Stimulated activated CD8-positive, alpha-beta memory T cell treated with anti-CD3 and anti-CD28 coated beads, Interleukin-12 subunit alpha, Interleukin-12 subunit beta, amount 100 ng/mL, for 4 hours (primary cell): Measurements from ENCODE around the gene NBEA.
"Not testable (repeated sequence)": the region's sequence is repeated elsewhere in the genome, so short reads cannot be mapped to it uniquely, and the experiment has no call there.

ENCODE experiments used
- DNase-seq: peaks from one replicate; pipeline ENCODE4 v3.0.0-alpha.2; 2020; ENCODE audit warnings: low read depth

Gene NBEA

GRCh38 chr13:34944751-34945150 is 2.7 kb downstream of the NBEA start:
- DNase-seq, result no peak

- no peak for DNase-seq
Observed at GRCh38 chr13:34951528-34951927, 9.5 kb downstream of the NBEA start.

- DNase-seq, result no peak
Observed at GRCh38 chr13:34959489-34959888, 17.4 kb downstream of the NBEA start.

GRCh38 chr13:34964558-34964957 is 22.5 kb downstream of the NBEA start:
- no peak for DNase-seq

- no peak for DNase-seq
Observed at GRCh38 chr13:34967851-34968562, 25.9 kb downstream of the NBEA start.

- not testable (repeated sequence) for DNase-seq
Observed at GRCh38 chr13:34969539-34969938, 27.5 kb downstream of the NBEA start.

- no peak for DNase-seq
Observed at GRCh38 chr13:34970961-34971360, 28.9 kb downstream of the NBEA start.

GRCh38 chr13:34971473-34971872 is 29.4 kb downstream of the NBEA start:
- DNase-seq, result no peak

- not testable (repeated sequence) for DNase-seq
Observed at GRCh38 chr13:34985199-34985598, 43.1 kb downstream of the NBEA start.

- no peak for DNase-seq
Observed at GRCh38 chr13:34988330-34988791, 46.3 kb downstream of the NBEA start.

GRCh38 chr13:34990399-34991214 is 48.5 kb downstream of the NBEA start:
- DNase-seq, result no peak

- no peak for DNase-seq
Observed at GRCh38 chr13:34993470-34993869, 51.4 kb downstream of the NBEA start.

- not testable (repeated sequence) for DNase-seq
Observed at GRCh38 chr13:35003734-35004133, 61.7 kb downstream of the NBEA start.

- no peak for DNase-seq
Observed at GRCh38 chr13:35005051-35005450, 63.0 kb downstream of the NBEA start.

GRCh38 chr13:35014606-35015213 is 72.6 kb downstream of the NBEA start:
- DNase-seq, result no peak

GRCh38 chr13:35016362-35017112 is 74.5 kb downstream of the NBEA start:
- no peak for DNase-seq

- DNase-seq, result no peak
Observed at GRCh38 chr13:35025314-35025713, 83.2 kb downstream of the NBEA start.

GRCh38 chr13:35028338-35028867 is 86.3 kb downstream of the NBEA start:
- DNase-seq, result no peak

GRCh38 chr13:35039012-35039411 is 96.9 kb downstream of the NBEA start:
- DNase-seq, result no peak

- no peak for DNase-seq
Observed at GRCh38 chr13:35046587-35046986, 104.5 kb downstream of the NBEA start.

- no peak for DNase-seq
Observed at GRCh38 chr13:35055705-35056104, 113.6 kb downstream of the NBEA start.

GRCh38 chr13:35057858-35058257 is 115.8 kb downstream of the NBEA start:
- no peak for DNase-seq
